OCI-LY1 (cell line): Measurements from ENCODE around the gene HPSE2.

Source experiments
- H2AFZ ChIP-seq: fragments of 200-600 bp; sonication (generic), shearing (Covaris generic); 2 replicates; pipeline ENCODE4 v1.6.0; 2014; ENCODE audit warnings: antibody characterized with exemption, mild to moderate bottlenecking, low read length
- H3F3A ChIP-seq: fragments of 200-600 bp; sonication (generic), shearing (Covaris generic); 2 replicates; pipeline ENCODE4 v1.6.0; 2014; ENCODE audit warnings: mild to moderate bottlenecking, antibody characterized with exemption, low read length, moderate library complexity; ENCODE audit not compliant: insufficient read depth
- H3K27ac ChIP-seq: fragments of 200-600 bp; sonication (generic); 2 replicates; pipeline ENCODE4 v1.5.1; 2014; ENCODE audit warnings: low read length, mixed run types, mild to moderate bottlenecking, low read depth; ENCODE audit not compliant: poor library complexity, severe bottlenecking
- H3K27me3 ChIP-seq: fragments of 200-600 bp; sonication (generic); 2 replicates; pipeline ENCODE4 v1.6.0; 2014; ENCODE audit warnings: antibody characterized with exemption, mild to moderate bottlenecking, low read length, moderate library complexity; ENCODE audit not compliant: insufficient read depth
- H3K36me3 ChIP-seq: fragments of 200-600 bp; sonication (generic); 2 replicates; pipeline ENCODE4 v1.6.1; 2014; ENCODE audit warnings: mild to moderate bottlenecking, antibody characterized with exemption, low read length, moderate library complexity, mixed read lengths; ENCODE audit not compliant: insufficient read depth
- H3K4me1 ChIP-seq: fragments of 200-600 bp; sonication (generic); 2 replicates; pipeline ENCODE4 v1.5.1; 2014; ENCODE audit warnings: mild to moderate bottlenecking, low read length, moderate library complexity; ENCODE audit not compliant: insufficient read depth, severe bottlenecking
- H3K4me2 ChIP-seq: fragments of 200-600 bp; sonication (generic), shearing (Covaris generic); 2 replicates; pipeline ENCODE4 v1.6.1; 2014; ENCODE audit warnings: low read length
- H3K4me3 ChIP-seq: fragments of 200-600 bp; sonication (generic); 2 replicates; pipeline ENCODE4 v1.5.1; 2014; ENCODE audit warnings: low read length, low read depth, mild to moderate bottlenecking, mixed read lengths; ENCODE audit not compliant: poor library complexity, severe bottlenecking
- H3K79me2 ChIP-seq: fragments of 200-600 bp; shearing (Covaris generic); 2 replicates; pipeline ENCODE4 v1.6.1; 2016; ENCODE audit warnings: mixed run types, low read length, mixed read lengths; ENCODE audit not compliant: insufficient read depth
- H3K9ac ChIP-seq: fragments of 200-600 bp; sonication (generic), shearing (Covaris generic); 2 replicates; pipeline ENCODE4 v1.6.1; 2014; ENCODE audit warnings: mild to moderate bottlenecking, low read length, mixed read lengths
- H3K9me2 ChIP-seq: fragments of 200-600 bp; sonication (generic), shearing (Covaris generic); 2 replicates; pipeline ENCODE4 v1.6.1; 2014; ENCODE audit warnings: low read depth, mild to moderate bottlenecking, low read length, mixed read lengths
- H3K9me3 ChIP-seq: fragments of 200-600 bp; shearing (Covaris generic); 2 replicates; pipeline ENCODE4 v1.6.1; 2014; ENCODE audit warnings: low read length, mixed read lengths
- H4K20me1 ChIP-seq: fragments of 200-600 bp; sonication (generic), shearing (Covaris generic); 2 replicates; pipeline ENCODE4 v1.6.0; 2016; ENCODE audit warnings: mild to moderate bottlenecking, low read length; ENCODE audit not compliant: insufficient read depth
- CTCF ChIP-seq: fragments of 200-600 bp; sonication (generic), shearing (Covaris generic); IDR thresholded peaks from 2 replicates; pipeline ENCODE4 v1.5.1; 2017; ENCODE audit warnings: mild to moderate bottlenecking, antibody characterized with exemption, low read length, moderate library complexity, mixed read lengths
- EZH2 ChIP-seq: fragments of 200-600 bp; sonication (generic), shearing (Covaris generic); IDR thresholded peaks from 2 replicates; pipeline ENCODE4 v1.8.0; 2017; ENCODE audit warnings: borderline replicate concordance, mixed run types, mild to moderate bottlenecking, antibody characterized with exemption, low read length, moderate library complexity, mixed read lengths

The HPSE2 gene

GRCh38 chr10:99172950-99173349 is 62.7 kb downstream of the HPSE2 start:
- H3K9me2 ChIP-seq = no peaks in the 10 kb centered on the region
- no peaks in the 10 kb centered on the region for H4K20me1 ChIP-seq
- H3K27me3 ChIP-seq = no peaks in the 10 kb centered on the region
- H3K4me2 ChIP-seq = no peak overlapping the region
- TF ChIP-seq CTCF = no peak
- H3K4me3 ChIP-seq = no peak overlapping the region
- H3K4me1 ChIP-seq = no peaks in the 10 kb centered on the region
- H3F3A ChIP-seq = no peaks in the 10 kb centered on the region
- H3K9me3 ChIP-seq = no peaks in the 10 kb centered on the region
- H3K27ac ChIP-seq = no peak overlapping the region
- no peak overlapping the region for H3K9ac ChIP-seq
- no peak overlapping the region for H2AFZ ChIP-seq
- H3K79me2 ChIP-seq = no peaks in the 10 kb centered on the region
- H3K36me3 ChIP-seq = no peaks in the 10 kb centered on the region

- Histone ChIP-seq H3K9me2 (no peaks in the 10 kb centered on the region), H3K27ac (no peak overlapping the region)
- TF ChIP-seq CTCF (peak; percentile 11; the same call in 1 of the 2 replicates), EZH2 (no peak)
These were observed 63.4 kb downstream of the HPSE2 start for GRCh38 chr10:99172128-99172738.

GRCh38 chr10:99170116-99170675 is 65.5 kb downstream of the HPSE2 start:
- Histone ChIP-seq H3F3A (no peaks in the 10 kb centered on the region), H3K79me2 (no peaks in the 10 kb centered on the region), H3K4me1 (no peaks in the 10 kb centered on the region), H3K27me3 (no peaks in the 10 kb centered on the region), H4K20me1 (no peaks in the 10 kb centered on the region), H3K27ac (no peak overlapping the region), H2AFZ (no peak overlapping the region), H3K36me3 (no peaks in the 10 kb centered on the region), H3K4me2 (no peak overlapping the region), H3K9ac (no peak overlapping the region), H3K9me2 (no peaks in the 10 kb centered on the region), H3K4me3 (no peak overlapping the region), H3K9me3 (no peaks in the 10 kb centered on the region)
- TF ChIP-seq CTCF (no peak), EZH2 (no peak)

More at GRCh38 chr10:99172128-99172738, 63.4 kb downstream of the HPSE2 start:
- Histone ChIP-seq H3K36me3 (no peaks in the 10 kb centered on the region), H4K20me1 (no peaks in the 10 kb centered on the region), H3K4me3 (no peak overlapping the region), H3K79me2 (no peaks in the 10 kb centered on the region), H3K9ac (no peak overlapping the region), H3K4me1 (no peaks in the 10 kb centered on the region), H2AFZ (no peak overlapping the region), H3K4me2 (no peak overlapping the region), H3F3A (no peaks in the 10 kb centered on the region), H3K9me3 (no peaks in the 10 kb centered on the region), H3K27me3 (no peaks in the 10 kb centered on the region)
